ENCODE measurements around the gene PHGDH. TPM values are rescaled to one million over a fixed set of nuclear protein-coding genes. Genes with fewer than 3 reads are reported as not detected.
A peak's percentile ranks its signal among the peaks of the same experiment; 100 is the strongest.

PHGDH gene
- total and polyA plus RNA-seq, 2 of the 13 experiments (the other 11 are each of a cell fraction or from before 2014, with no cell fraction given): 95.8 to 133 TPM

DNA sequence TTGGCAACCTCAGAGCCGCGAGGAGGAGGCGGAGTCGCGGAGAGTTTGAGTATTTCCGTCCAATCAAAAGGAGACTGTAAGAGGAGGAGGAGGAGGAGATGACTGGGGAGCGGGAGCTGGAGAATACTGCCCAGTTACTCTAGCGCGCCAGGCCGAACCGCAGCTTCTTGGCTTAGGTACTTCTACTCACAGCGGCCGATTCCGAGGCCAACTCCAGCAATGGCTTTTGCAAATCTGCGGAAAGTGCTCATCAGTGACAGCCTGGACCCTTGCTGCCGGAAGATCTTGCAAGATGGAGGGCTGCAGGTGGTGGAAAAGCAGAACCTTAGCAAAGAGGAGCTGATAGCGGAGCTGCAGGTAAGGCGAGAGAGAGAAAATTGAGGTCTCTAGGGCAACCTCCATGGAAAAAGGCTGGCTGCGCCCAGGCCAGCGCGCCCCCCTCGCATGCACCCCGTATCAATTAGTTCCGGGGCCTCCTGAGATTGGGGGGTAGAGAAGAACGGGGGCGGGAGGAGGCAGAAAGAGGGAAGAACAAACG, at the start of gene PHGDH (continued):
- TF ChIP-seq ZNF235 (CRISPR knock-in tag; IDR thresholded peaks at IDR 0.05; ENCODE audit: borderline replicate concordance) (no peak), TCF7L2 (IDR thresholded peaks at IDR 0.05; ENCODE audit: low read depth, low read length) (no peak), DR1 (CRISPR knock-in tag; IDR thresholded peaks at IDR 0.05) (no peak), ZNF256 (CRISPR knock-in tag; conservative IDR thresholded peaks at IDR 0.05) (no peak), ZNF124 (CRISPR knock-in tag; IDR thresholded peaks at IDR 0.05) (no peak), ETV5 (CRISPR knock-in tag; IDR thresholded peaks at IDR 0.05; ENCODE audit: borderline replicate concordance) (no peak), ELF1 (CRISPR knock-in tag; IDR thresholded peaks at IDR 0.05) (no peak), ZNF274 (CRISPR knock-in tag; IDR thresholded peaks at IDR 0.05) (0 out of 2 replicates have a peak, but pooled peaks have one; percentile 27), CBFB (CRISPR knock-in tag; IDR thresholded peaks at IDR 0.05) (no peak), ZBTB38 (CRISPR knock-in tag; IDR thresholded peaks at IDR 0.05) (no peak), CHD4 (IDR thresholded peaks at IDR 0.05; ENCODE audit: borderline replicate concordance, low read length) (no peak), ZNF709 (CRISPR knock-in tag; IDR thresholded peaks at IDR 0.05) (no peak), ZNF224 (CRISPR knock-in tag; IDR thresholded peaks at IDR 0.05) (no peak)
- TF ChIP-seq, protein P1, sequence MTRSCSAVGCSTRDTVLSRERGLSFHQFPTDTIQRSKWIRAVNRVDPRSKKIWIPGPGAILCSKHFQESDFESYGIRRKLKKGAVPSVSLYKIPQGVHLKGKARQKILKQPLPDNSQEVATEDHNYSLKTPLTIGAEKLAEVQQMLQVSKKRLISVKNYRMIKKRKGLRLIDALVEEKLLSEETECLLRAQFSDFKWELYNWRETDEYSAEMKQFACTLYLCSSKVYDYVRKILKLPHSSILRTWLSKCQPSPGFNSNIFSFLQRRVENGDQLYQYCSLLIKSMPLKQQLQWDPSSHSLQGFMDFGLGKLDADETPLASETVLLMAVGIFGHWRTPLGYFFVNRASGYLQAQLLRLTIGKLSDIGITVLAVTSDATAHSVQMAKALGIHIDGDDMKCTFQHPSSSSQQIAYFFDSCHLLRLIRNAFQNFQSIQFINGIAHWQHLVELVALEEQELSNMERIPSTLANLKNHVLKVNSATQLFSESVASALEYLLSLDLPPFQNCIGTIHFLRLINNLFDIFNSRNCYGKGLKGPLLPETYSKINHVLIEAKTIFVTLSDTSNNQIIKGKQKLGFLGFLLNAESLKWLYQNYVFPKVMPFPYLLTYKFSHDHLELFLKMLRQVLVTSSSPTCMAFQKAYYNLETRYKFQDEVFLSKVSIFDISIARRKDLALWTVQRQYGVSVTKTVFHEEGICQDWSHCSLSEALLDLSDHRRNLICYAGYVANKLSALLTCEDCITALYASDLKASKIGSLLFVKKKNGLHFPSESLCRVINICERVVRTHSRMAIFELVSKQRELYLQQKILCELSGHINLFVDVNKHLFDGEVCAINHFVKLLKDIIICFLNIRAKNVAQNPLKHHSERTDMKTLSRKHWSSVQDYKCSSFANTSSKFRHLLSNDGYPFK (CRISPR knock-in tag; IDR thresholded peaks at IDR 0.05; ENCODE audit: borderline replicate concordance): no peak
- TF ChIP-seq, protein P2, sequence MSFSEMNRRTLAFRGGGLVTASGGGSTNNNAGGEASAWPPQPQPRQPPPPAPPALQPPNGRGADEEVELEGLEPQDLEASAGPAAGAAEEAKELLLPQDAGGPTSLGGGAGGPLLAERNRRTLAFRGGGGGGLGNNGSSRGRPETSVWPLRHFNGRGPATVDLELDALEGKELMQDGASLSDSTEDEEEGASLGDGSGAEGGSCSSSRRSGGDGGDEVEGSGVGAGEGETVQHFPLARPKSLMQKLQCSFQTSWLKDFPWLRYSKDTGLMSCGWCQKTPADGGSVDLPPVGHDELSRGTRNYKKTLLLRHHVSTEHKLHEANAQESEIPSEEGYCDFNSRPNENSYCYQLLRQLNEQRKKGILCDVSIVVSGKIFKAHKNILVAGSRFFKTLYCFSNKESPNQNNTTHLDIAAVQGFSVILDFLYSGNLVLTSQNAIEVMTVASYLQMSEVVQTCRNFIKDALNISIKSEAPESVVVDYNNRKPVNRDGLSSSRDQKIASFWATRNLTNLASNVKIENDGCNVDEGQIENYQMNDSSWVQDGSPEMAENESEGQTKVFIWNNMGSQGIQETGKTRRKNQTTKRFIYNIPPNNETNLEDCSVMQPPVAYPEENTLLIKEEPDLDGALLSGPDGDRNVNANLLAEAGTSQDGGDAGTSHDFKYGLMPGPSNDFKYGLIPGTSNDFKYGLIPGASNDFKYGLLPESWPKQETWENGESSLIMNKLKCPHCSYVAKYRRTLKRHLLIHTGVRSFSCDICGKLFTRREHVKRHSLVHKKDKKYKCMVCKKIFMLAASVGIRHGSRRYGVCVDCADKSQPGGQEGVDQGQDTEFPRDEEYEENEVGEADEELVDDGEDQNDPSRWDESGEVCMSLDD (CRISPR knock-in tag; IDR thresholded peaks at IDR 0.05; ENCODE audit: borderline replicate concordance): no peak
- TF ChIP-seq, protein P3, sequence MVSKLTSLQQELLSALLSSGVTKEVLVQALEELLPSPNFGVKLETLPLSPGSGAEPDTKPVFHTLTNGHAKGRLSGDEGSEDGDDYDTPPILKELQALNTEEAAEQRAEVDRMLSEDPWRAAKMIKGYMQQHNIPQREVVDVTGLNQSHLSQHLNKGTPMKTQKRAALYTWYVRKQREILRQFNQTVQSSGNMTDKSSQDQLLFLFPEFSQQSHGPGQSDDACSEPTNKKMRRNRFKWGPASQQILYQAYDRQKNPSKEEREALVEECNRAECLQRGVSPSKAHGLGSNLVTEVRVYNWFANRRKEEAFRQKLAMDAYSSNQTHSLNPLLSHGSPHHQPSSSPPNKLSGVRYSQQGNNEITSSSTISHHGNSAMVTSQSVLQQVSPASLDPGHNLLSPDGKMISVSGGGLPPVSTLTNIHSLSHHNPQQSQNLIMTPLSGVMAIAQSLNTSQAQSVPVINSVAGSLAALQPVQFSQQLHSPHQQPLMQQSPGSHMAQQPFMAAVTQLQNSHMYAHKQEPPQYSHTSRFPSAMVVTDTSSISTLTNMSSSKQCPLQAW (CRISPR knock-in tag; IDR thresholded peaks at IDR 0.05): no peak
- TF ChIP-seq, protein P4, sequence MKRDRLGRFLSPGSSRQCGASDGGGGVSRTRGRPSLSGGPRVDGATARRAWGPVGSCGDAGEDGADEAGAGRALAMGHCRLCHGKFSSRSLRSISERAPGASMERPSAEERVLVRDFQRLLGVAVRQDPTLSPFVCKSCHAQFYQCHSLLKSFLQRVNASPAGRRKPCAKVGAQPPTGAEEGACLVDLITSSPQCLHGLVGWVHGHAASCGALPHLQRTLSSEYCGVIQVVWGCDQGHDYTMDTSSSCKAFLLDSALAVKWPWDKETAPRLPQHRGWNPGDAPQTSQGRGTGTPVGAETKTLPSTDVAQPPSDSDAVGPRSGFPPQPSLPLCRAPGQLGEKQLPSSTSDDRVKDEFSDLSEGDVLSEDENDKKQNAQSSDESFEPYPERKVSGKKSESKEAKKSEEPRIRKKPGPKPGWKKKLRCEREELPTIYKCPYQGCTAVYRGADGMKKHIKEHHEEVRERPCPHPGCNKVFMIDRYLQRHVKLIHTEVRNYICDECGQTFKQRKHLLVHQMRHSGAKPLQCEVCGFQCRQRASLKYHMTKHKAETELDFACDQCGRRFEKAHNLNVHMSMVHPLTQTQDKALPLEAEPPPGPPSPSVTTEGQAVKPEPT (CRISPR knock-in tag; IDR thresholded peaks at IDR 0.05; ENCODE audit: low read depth): no peak
- TF ChIP-seq, protein P5, sequence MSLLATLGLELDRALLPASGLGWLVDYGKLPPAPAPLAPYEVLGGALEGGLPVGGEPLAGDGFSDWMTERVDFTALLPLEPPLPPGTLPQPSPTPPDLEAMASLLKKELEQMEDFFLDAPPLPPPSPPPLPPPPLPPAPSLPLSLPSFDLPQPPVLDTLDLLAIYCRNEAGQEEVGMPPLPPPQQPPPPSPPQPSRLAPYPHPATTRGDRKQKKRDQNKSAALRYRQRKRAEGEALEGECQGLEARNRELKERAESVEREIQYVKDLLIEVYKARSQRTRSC (CRISPR knock-in tag; IDR thresholded peaks at IDR 0.05; ENCODE audit: low read depth): no peak
- TF ChIP-seq, protein P6, sequence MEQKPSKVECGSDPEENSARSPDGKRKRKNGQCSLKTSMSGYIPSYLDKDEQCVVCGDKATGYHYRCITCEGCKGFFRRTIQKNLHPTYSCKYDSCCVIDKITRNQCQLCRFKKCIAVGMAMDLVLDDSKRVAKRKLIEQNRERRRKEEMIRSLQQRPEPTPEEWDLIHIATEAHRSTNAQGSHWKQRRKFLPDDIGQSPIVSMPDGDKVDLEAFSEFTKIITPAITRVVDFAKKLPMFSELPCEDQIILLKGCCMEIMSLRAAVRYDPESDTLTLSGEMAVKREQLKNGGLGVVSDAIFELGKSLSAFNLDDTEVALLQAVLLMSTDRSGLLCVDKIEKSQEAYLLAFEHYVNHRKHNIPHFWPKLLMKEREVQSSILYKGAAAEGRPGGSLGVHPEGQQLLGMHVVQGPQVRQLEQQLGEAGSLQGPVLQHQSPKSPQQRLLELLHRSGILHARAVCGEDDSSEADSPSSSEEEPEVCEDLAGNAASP (CRISPR knock-in tag; IDR thresholded peaks at IDR 0.05; ENCODE audit: borderline replicate concordance): no peak

Data from HepG2 (cell line).